Activated T-cell treated with anti-CD3 and anti-CD28 coated beads, Interleukin-2, amount 50 U/mL, for 1 hour (primary cell): ENCODE measurements around the gene TAS2R40.
A peak's percentile ranks its signal among the peaks of the same experiment; 100 is the strongest.
"Not testable (repeated sequence)": the region's sequence is repeated elsewhere in the genome, so short reads cannot be mapped to it uniquely, and the experiment has no call there.

Experiments used
- DNase-seq: peaks from one replicate; pipeline ENCODE4 v3.0.0-alpha.2; 2020

The TAS2R40 gene

GRCh38 chr7:143221737-143222136 lies at the start of gene TAS2R40:
TSS of gene TAS2R40 (plus strand) at chr7:143222037. CDS start at chr7:143222079, 42 bp downstream.
- no peak for DNase-seq

GRCh38 chr7:143172354-143172753 lies 49.5 kb upstream of the TAS2R40 start:
- no peak for DNase-seq

GRCh38 chr7:143176128-143176527 lies 45.7 kb upstream of the TAS2R40 start:
- DNase-seq, result no peak

GRCh38 chr7:143177374-143178119 lies 44.3 kb upstream of the TAS2R40 start:
- no peak for DNase-seq

- not testable (repeated sequence) for DNase-seq
These were observed 41.1 kb upstream of the TAS2R40 start for GRCh38 chr7:143180771-143181170.

GRCh38 chr7:143181349-143181748 lies 40.5 kb upstream of the TAS2R40 start:
- no peak for DNase-seq

GRCh38 chr7:143183024-143183423 lies 38.8 kb upstream of the TAS2R40 start, which contains the start of gene TAS2R39:
TSS of gene TAS2R39 (plus strand) at chr7:143183419. CDS start at chr7:143183419, 0 bp downstream.
- no peak for DNase-seq

GRCh38 chr7:143185551-143185950 lies 36.3 kb upstream of the TAS2R40 start:
- DNase-seq, result no peak

- DNase-seq, result no peak
These were observed 32.8 kb upstream of the TAS2R40 start for GRCh38 chr7:143188994-143189393.

- no peak for DNase-seq
These were observed 28.0 kb upstream of the TAS2R40 start for GRCh38 chr7:143193880-143194279.

GRCh38 chr7:143199040-143199439 lies 22.8 kb upstream of the TAS2R40 start:
- DNase-seq, result no peak

GRCh38 chr7:143202161-143202560 lies 19.7 kb upstream of the TAS2R40 start:
- no peak for DNase-seq

- no peak for DNase-seq
These were observed 18.5 kb upstream of the TAS2R40 start for GRCh38 chr7:143203386-143203785.

- no peak for DNase-seq
These were observed 16.1 kb upstream of the TAS2R40 start for GRCh38 chr7:143205560-143206293.

- DNase-seq, result no peak
These were observed 11.3 kb upstream of the TAS2R40 start for GRCh38 chr7:143210541-143210940.

GRCh38 chr7:143213478-143213877 lies 8.4 kb upstream of the TAS2R40 start:
- DNase-seq, result not testable (repeated sequence)

GRCh38 chr7:143214789-143215679 lies 6.8 kb upstream of the TAS2R40 start:
- peak; percentile 36 for DNase-seq

- no peak for DNase-seq
These were observed 5.7 kb upstream of the TAS2R40 start for GRCh38 chr7:143216151-143216550.

GRCh38 chr7:143216686-143217085 lies 5.2 kb upstream of the TAS2R40 start:
- DNase-seq, result no peak

GRCh38 chr7:143217806-143218205 lies 4.0 kb upstream of the TAS2R40 start:
- DNase-seq, result no peak

GRCh38 chr7:143221286-143221685 lies 551 bp upstream of the TAS2R40 start:
- DNase-seq, result no peak

- no peak for DNase-seq
These were observed 945 bp downstream of the TAS2R40 start for GRCh38 chr7:143222782-143223181.

- DNase-seq, result no peak
These were observed 1.9 kb downstream of the TAS2R40 start for GRCh38 chr7:143223784-143224183.
